ENCODE measurements around the gene CCDC116.
"Not testable (repeated sequence)": the region's sequence is repeated elsewhere in the genome, so short reads cannot be mapped to it uniquely, and the experiment has no call there.

Gene CCDC116

GRCh38 chr22:21652547-21653545, 20.3 kb downstream of the CCDC116 start:
- no peak for DNase-seq (ENCODE audit: low read depth)

- no peak for DNase-seq (ENCODE audit: low read depth)
Measured at GRCh38 chr22:21657020-21657359, 24.4 kb downstream of the CCDC116 start.

- DNase-seq (ENCODE audit: low read depth) = no peak
Measured at GRCh38 chr22:21657360-21658032, 24.9 kb downstream of the CCDC116 start.

- DNase-seq (ENCODE audit: low read depth) = no peak
Measured at GRCh38 chr22:21659864-21660525, 27.4 kb downstream of the CCDC116 start.

GRCh38 chr22:21660904-21661303, 28.3 kb downstream of the CCDC116 start:
- no peak for DNase-seq (ENCODE audit: low read depth)

- DNase-seq (ENCODE audit: low read depth) = no peak
Measured at GRCh38 chr22:21661991-21662390, 29.4 kb downstream of the CCDC116 start.

GRCh38 chr22:21663738-21664137, 31.2 kb downstream of the CCDC116 start:
- DNase-seq (ENCODE audit: low read depth) = no peak

- no peak for DNase-seq (ENCODE audit: low read depth)
Measured at GRCh38 chr22:21665047-21665851, 32.7 kb downstream of the CCDC116 start.

- no peak for DNase-seq (ENCODE audit: low read depth)
Measured at GRCh38 chr22:21666786-21667185, 34.2 kb downstream of the CCDC116 start.

- no peak for DNase-seq (ENCODE audit: low read depth)
Measured at GRCh38 chr22:21669026-21669425, 36.5 kb downstream of the CCDC116 start.

- no peak for DNase-seq (ENCODE audit: low read depth)
Measured at GRCh38 chr22:21672107-21672629, 39.6 kb downstream of the CCDC116 start.

- DNase-seq (ENCODE audit: low read depth) = no peak
Measured at GRCh38 chr22:21673534-21674321, 41.2 kb downstream of the CCDC116 start.

GRCh38 chr22:21674638-21675245, 42.2 kb downstream of the CCDC116 start:
- DNase-seq (ENCODE audit: low read depth) = no peak

- DNase-seq (ENCODE audit: low read depth) = no peak
Measured at GRCh38 chr22:21677606-21678443, 45.3 kb downstream of the CCDC116 start.

- not testable (repeated sequence) for DNase-seq (ENCODE audit: low read depth)
Measured at GRCh38 chr22:21678842-21679241, 46.3 kb downstream of the CCDC116 start.

- no peak for DNase-seq (ENCODE audit: low read depth)
Measured at GRCh38 chr22:21679383-21679782, 46.8 kb downstream of the CCDC116 start.

GRCh38 chr22:21680830-21681565, 48.4 kb downstream of the CCDC116 start:
- DNase-seq (ENCODE audit: low read depth) = no peak

GRCh38 chr22:21681566-21682370, 49.2 kb downstream of the CCDC116 start:
- no peak for DNase-seq (ENCODE audit: low read depth)
